Erythroblast (primary cell): ENCODE measurements around the gene DNPEP.
A peak's percentile ranks its signal among the peaks of the same experiment; 100 is the strongest.
"Not testable (repeated sequence)": the region's sequence is repeated elsewhere in the genome, so short reads cannot be mapped to it uniquely, and the experiment has no call there.

Experiments used
- DNase-seq, 2 experiments: peaks; one replicate each; lab custom pipeline; 2025; lab: John Stamatoyannopoulos, UW
- GATA1 ChIP-seq: IDR thresholded peaks from 2 replicates; pipeline ENCODE4 v1.6.1; 2011; ENCODE audit warnings: low read depth, mild to moderate bottlenecking, control low read depth, low read length, moderate library complexity
- POLR2A ChIP-seq: IDR thresholded peaks from 2 replicates; pipeline ENCODE4 v1.6.1; 2011; ENCODE audit warnings: mild to moderate bottlenecking, low read length

The DNPEP gene

GRCh38 chr2:219400562-219400961 lies 12.8 kb upstream of the DNPEP start:
- TF ChIP-seq POLR2A (no peak), GATA1 (no peak)
- DNase-seq: no peak

GRCh38 chr2:219399716-219400478 lies 12.2 kb upstream of the DNPEP start:
- DNase-seq: no peak
- no peak for TF ChIP-seq GATA1
- TF ChIP-seq POLR2A: no peak

GRCh38 chr2:219398721-219399363 lies 11.1 kb upstream of the DNPEP start:
- DNase-seq: no peak
- TF ChIP-seq POLR2A (no peak), GATA1 (no peak)

GRCh38 chr2:219396863-219397457 lies 9.2 kb upstream of the DNPEP start:
- TF ChIP-seq POLR2A (no peak), GATA1 (no peak)
- no peak for DNase-seq

GRCh38 chr2:219395609-219396008 lies 7.9 kb upstream of the DNPEP start:
- DNase-seq: no peak
- TF ChIP-seq GATA1: no peak
- TF ChIP-seq POLR2A: no peak

GRCh38 chr2:219395056-219395455 lies 7.3 kb upstream of the DNPEP start:
- DNase-seq: not testable (repeated sequence)

GRCh38 chr2:219392754-219393153 lies 5.0 kb upstream of the DNPEP start:
- TF ChIP-seq POLR2A (no peak), GATA1 (no peak)
- no peak for DNase-seq

- TF ChIP-seq GATA1 (no peak), POLR2A (no peak)
- peak in 1 of 2 experiments; percentile 45 for DNase-seq
These were observed 1.1 kb upstream of the DNPEP start for GRCh38 chr2:219388907-219389156.

GRCh38 chr2:219388121-219388906 lies 602 bp upstream of the DNPEP start:
- no peak for TF ChIP-seq GATA1
- TF ChIP-seq POLR2A: peak; percentile 20
- DNase-seq: peak; percentile 99 to 100

- no peak for TF ChIP-seq POLR2A
- TF ChIP-seq GATA1: no peak
- DNase-seq: peak; percentile 47 to 59
These were observed 1.0 kb downstream of the DNPEP start for GRCh38 chr2:219386532-219387280.

GRCh38 chr2:219385958-219386520 lies 1.7 kb downstream of the DNPEP start:
- DNase-seq: no peak
- TF ChIP-seq GATA1 (no peak), POLR2A (no peak)

GRCh38 chr2:219384859-219385258 lies 2.9 kb downstream of the DNPEP start:
- DNase-seq: no peak
- TF ChIP-seq GATA1: no peak
- no peak for TF ChIP-seq POLR2A
